ENCODE data around the gene MYF5.
A peak's percentile ranks its signal among the peaks of the same experiment; 100 is the strongest.

The MYF5 gene

GRCh38 chr12:80707126-80707829 lies 9.4 kb upstream of the MYF5 start, which contains the start of gene MYF6:
TSS of gene MYF6 (plus strand) at chr12:80707634. CDS start at chr12:80707720, 86 bp downstream.
- no peak within 1 kb of the TSS for H3K4me3 ChIP-seq
- peak within 1 kb of the TSS in 1 of 21 experiments; percentile 60 for H3K27ac ChIP-seq

- H3K4me3 ChIP-seq: no peak overlapping the region
- H3K27ac ChIP-seq: peak overlapping the region in 1 of 21 experiments; percentile 60
Measured at GRCh38 chr12:80707830-80708258, 8.9 kb upstream of the MYF5 start.

- Histone ChIP-seq H3K27ac (peak overlapping the region in 1 of 21 experiments; percentile 60), H3K4me3 (no peak overlapping the region)
Measured at GRCh38 chr12:80708259-80708974, 8.3 kb upstream of the MYF5 start.

- Histone ChIP-seq H3K27ac (peak overlapping the region in 1 of 21 experiments; percentile 60), H3K4me3 (no peak overlapping the region)
Measured at GRCh38 chr12:80708975-80709328, 7.8 kb upstream of the MYF5 start.

GRCh38 chr12:80709811-80710726 lies 6.6 kb upstream of the MYF5 start:
- Histone ChIP-seq H3K27ac (no peak overlapping the region), H3K4me3 (no peak overlapping the region)

- Histone ChIP-seq H3K27ac (no peak overlapping the region), H3K4me3 (no peak overlapping the region)
Measured at GRCh38 chr12:80710727-80711449, 5.8 kb upstream of the MYF5 start.

- Histone ChIP-seq H3K4me3 (no peak overlapping the region), H3K27ac (no peak overlapping the region)
Measured at GRCh38 chr12:80711866-80712265, 4.8 kb upstream of the MYF5 start.

GRCh38 chr12:80712866-80713265 lies 3.8 kb upstream of the MYF5 start:
- Histone ChIP-seq H3K27ac (no peak overlapping the region), H3K4me3 (no peak overlapping the region)

GRCh38 chr12:80713419-80713818 lies 3.3 kb upstream of the MYF5 start:
- H3K4me3 ChIP-seq: no peak overlapping the region
- H3K27ac ChIP-seq: no peak overlapping the region

- H3K4me3 ChIP-seq: no peak overlapping the region
Measured at GRCh38 chr12:80714055-80714454, 2.7 kb upstream of the MYF5 start.

GRCh38 chr12:80714846-80715245 lies 1.9 kb upstream of the MYF5 start:
- Histone ChIP-seq H3K4me3 (no peak overlapping the region), H3K27ac (no peak overlapping the region)

More at GRCh38 chr12:80714055-80714454, 2.7 kb upstream of the MYF5 start:
- H3K27ac ChIP-seq: no peak overlapping the region

GRCh38 chr12:80715713-80716249 lies 931 bp upstream of the MYF5 start:
- no peak overlapping the region for H3K4me3 ChIP-seq
- H3K27ac ChIP-seq: no peak overlapping the region

- Histone ChIP-seq H3K4me3 (no peak overlapping the region), H3K27ac (no peak overlapping the region)
Measured at GRCh38 chr12:80717856-80718255, 1.1 kb downstream of the MYF5 start.

GRCh38 chr12:80720516-80720915 lies 3.8 kb downstream of the MYF5 start:
- no peak overlapping the region for H3K27ac ChIP-seq
- H3K4me3 ChIP-seq: no peak overlapping the region

GRCh38 chr12:80721326-80721725 lies 4.6 kb downstream of the MYF5 start:
- no peak overlapping the region for H3K27ac ChIP-seq

GRCh38 chr12:80745851-80746505 lies 29.3 kb downstream of the MYF5 start:
- H3K27ac ChIP-seq: no peak overlapping the region
- H3K4me3 ChIP-seq: no peak overlapping the region

More at GRCh38 chr12:80721326-80721725, 4.6 kb downstream of the MYF5 start:
- no peak overlapping the region for H3K4me3 ChIP-seq

- Histone ChIP-seq H3K27ac (no peak overlapping the region), H3K4me3 (no peak overlapping the region)
Measured at GRCh38 chr12:80747800-80748199, 31.1 kb downstream of the MYF5 start.

- no peak overlapping the region for H3K27ac ChIP-seq
- no peak overlapping the region for H3K4me3 ChIP-seq
Measured at GRCh38 chr12:80749456-80749855, 32.7 kb downstream of the MYF5 start.

GRCh38 chr12:80752464-80752863 lies 35.8 kb downstream of the MYF5 start:
- H3K4me3 ChIP-seq: no peak overlapping the region
- H3K27ac ChIP-seq: no peak overlapping the region

All from skin epidermis (tissue), 12 donors.